Endothelial cell of umbilical vein (primary cell): ENCODE data around the gene KRT3. TPM values are rescaled to one million over a fixed set of nuclear protein-coding genes. Genes with fewer than 3 reads are reported as not detected.

ENCODE experiments used
- BruUV-seq: library from RNA; stranded (reverse); fragments of 400-500 nt; replicated peaks from 2 replicates; lab custom pipeline; 2021; lab: Mats Ljungman, UMichigan
- CTCF ChIA-PET: fragments of 300-600, 350-600 bp; sonication (Branson Sonifier 250); formaldehyde crosslinking; loops from one replicate; lab custom pipeline; 2021; ENCODE audit warnings: antibody characterized with exemption, inconsistent platforms; lab: Charles Lee
- POLR2A ChIA-PET: fragments of 300-600, 350-600 bp; sonication (Branson Sonifier 250); formaldehyde crosslinking; loops from one replicate; lab custom pipeline; 2021; ENCODE audit warnings: antibody characterized with exemption, inconsistent platforms; lab: Charles Lee
- DNase-seq: peaks from one replicate; pipeline ENCODE4 v3.0.0-alpha.2; 2011; ENCODE audit warnings: low read depth, low spot score
- FAIRE-seq: peaks from 2 replicates; lab custom pipeline; 2011; peaks lifted over from hg19 to GRCh38; lab: Jason Lieb, UNC
- H2AFZ ChIP-seq: 2 replicates; pipeline ENCODE4 v1.6.0; 2012; ENCODE audit warnings: low read depth, low read length, control low read depth, inconsistent platforms
- H3K27ac ChIP-seq: 2 replicates; pipeline ENCODE4 v1.5.1; 2011; ENCODE audit warnings: low read depth, mild to moderate bottlenecking, control low read depth, low read length, moderate library complexity; ENCODE audit not compliant: insufficient read depth
- H3K27me3 ChIP-seq, 2 experiments: 2 replicates each; pipeline versions ENCODE4 v1.6.0 to v1.6.1; 2011; ENCODE audit warnings: low read length in 2 of 2, mixed read lengths in 1 of 2; ENCODE audit not compliant: control insufficient read depth in 2 of 2, insufficient read depth in 2 of 2
- H3K36me3 ChIP-seq, 2 experiments: 2 replicates in 1 of 2; 3 replicates in 1 of 2; pipeline ENCODE4 v1.5.1; 2011; ENCODE audit warnings: low read length in 2 of 2, mild to moderate bottlenecking in 1 of 2, moderate library complexity in 1 of 2; ENCODE audit not compliant: control insufficient read depth in 2 of 2, insufficient read depth in 2 of 2; ENCODE audit errors: extremely low read depth in 1 of 2
- H3K4me1 ChIP-seq: 3 replicates; pipeline ENCODE4 v1.5.1; 2011; ENCODE audit warnings: mild to moderate bottlenecking, low read length; ENCODE audit not compliant: control insufficient read depth, insufficient read depth; ENCODE audit errors: extremely low read depth
- H3K4me2 ChIP-seq: 2 replicates; pipeline ENCODE4 v1.6.1; 2011; ENCODE audit warnings: low read length, control low read depth, mixed read lengths; ENCODE audit not compliant: insufficient read depth
- H3K4me3 ChIP-seq, 3 experiments: fragments of 200-600 bp in 1 of 3; sonication (generic), shearing (Covaris generic) in 1 of 3; replicated peaks in 1 of 3; 2 replicates each; pipeline ENCODE4 v1.5.1; 2011 to 2016; ENCODE audit warnings: control low read depth in 3 of 3, low read length in 3 of 3, mild to moderate bottlenecking in 2 of 3, inconsistent platforms in 1 of 3, low read depth in 1 of 3, moderate library complexity in 1 of 3; ENCODE audit not compliant: insufficient read depth in 1 of 3
- H3K79me2 ChIP-seq: 2 replicates; pipeline ENCODE4 v1.6.0; 2012; ENCODE audit warnings: low read length, inconsistent platforms; ENCODE audit not compliant: control insufficient read depth, insufficient read depth
- H3K9ac ChIP-seq: replicated peaks from 2 replicates; pipeline ENCODE3; 2011; ENCODE audit warnings: low read length, control low read depth; ENCODE audit not compliant: insufficient read depth; ENCODE audit errors: extremely low read depth
- H3K9me1 ChIP-seq: replicated peaks from 3 replicates; pipeline ENCODE4 v1.6.0; 2011; ENCODE audit warnings: mild to moderate bottlenecking, low read length; ENCODE audit not compliant: control insufficient read depth, insufficient read depth; ENCODE audit errors: extremely low read depth
- H3K9me3 ChIP-seq: replicated peaks from 2 replicates; pipeline ENCODE4 v1.5.1; 2012; ENCODE audit warnings: low read length, inconsistent platforms; ENCODE audit not compliant: control insufficient read depth, insufficient read depth
- H4K20me1 ChIP-seq: replicated peaks from 2 replicates; pipeline ENCODE3; 2011; ENCODE audit warnings: mild to moderate bottlenecking, low read length; ENCODE audit not compliant: control insufficient read depth, insufficient read depth; ENCODE audit errors: extremely low read depth
- EZH2 ChIP-seq: IDR thresholded peaks from 2 replicates; pipeline ENCODE4 v1.6.1; 2012; ENCODE audit warnings: borderline replicate concordance, low read depth, mild to moderate bottlenecking, moderate library complexity, low read length, inconsistent platforms; ENCODE audit not compliant: severe bottlenecking
- FOS ChIP-seq: IDR thresholded peaks from 2 replicates; pipeline ENCODE4 v1.6.1; 2011; ENCODE audit warnings: mild to moderate bottlenecking, low read length, moderate library complexity, borderline replicate concordance; ENCODE audit not compliant: insufficient read depth
- GATA2 ChIP-seq: IDR thresholded peaks from 2 replicates; pipeline ENCODE4 v1.7.0; 2011; ENCODE audit warnings: low read depth, mild to moderate bottlenecking, moderate library complexity, mixed read lengths, low read length; ENCODE audit not compliant: insufficient read length, insufficient read depth
- JUN ChIP-seq: IDR thresholded peaks from 2 replicates; pipeline ENCODE4 v1.6.1; 2011; ENCODE audit warnings: borderline replicate concordance, low read depth; ENCODE audit not compliant: insufficient read length, insufficient read depth
- MYC ChIP-seq: IDR thresholded peaks from one replicate; pipeline ENCODE4 v1.6.1; 2011; ENCODE audit warnings: mild to moderate bottlenecking, low read depth, low read length
- POLR2A ChIP-seq: IDR thresholded peaks from 2 replicates; pipeline ENCODE4 v1.6.1; 2012; ENCODE audit warnings: low read depth, mild to moderate bottlenecking, control low read depth, low read length
- POLR2AphosphoS5 ChIP-seq: IDR thresholded peaks from 2 replicates; pipeline ENCODE4 v1.6.1; 2012; ENCODE audit warnings: low read depth, mild to moderate bottlenecking, control low read depth, low read length, moderate library complexity; ENCODE audit not compliant: insufficient read depth
- dilution Hi-C: fragments of 300-500 bp; cut with MboI; formaldehyde crosslinking; loops from one replicate; pipeline ENCODE4 v1.15.0; 2019; ENCODE audit warnings: low sequenced_read_pairs; ENCODE audit not compliant: extremely low pct_ligation_motif_present
- intact Hi-C: fragments of 100-400 bp; cut with micrococcal nuclease; formaldehyde crosslinking; loops from one replicate; pipeline ENCODE4 v1.10.0; 2022
- polyA plus RNA-seq, 4 experiments: library from polyadenylated mRNA; depleted of rRNA in 3 of 4; stranded (reverse) in 3 of 4; unstranded in 1 of 4; fragments of >200 nt; gene quantifications; 2 replicates each; pipeline versions ENCODE4 v1.2.1 to v1.2.3, GENCODE V29; 2011 to 2012; ENCODE audit warnings: missing spikeins in 1 of 4
- total RNA-seq: library from RNA; stranded (reverse); gene quantifications from 2 replicates; pipeline ENCODE4 v1.2.3, GENCODE V29; 2021
- TF ChIP-seq, protein P1 (sequence below): IDR thresholded peaks from 2 replicates; pipeline ENCODE4 v1.6.1; 2011; ENCODE audit not compliant: insufficient read depth, insufficient read length
- TF ChIP-seq, protein P2 (sequence below), 2 donors: IDR thresholded peaks; 1 replicate in 1 of 2; 2 replicates in 1 of 2; pipeline ENCODE4 v1.5.1; 2011; ENCODE audit warnings: low read length in 2 of 2, mild to moderate bottlenecking in 2 of 2, moderate library complexity in 2 of 2, control low read depth in 1 of 2, inconsistent platforms in 1 of 2, low read depth in 1 of 2; ENCODE audit not compliant: insufficient read depth in 1 of 2; ENCODE audit errors: extremely low read depth in 1 of 2

The KRT3 gene
- total and polyA plus RNA-seq, 2 donors (not counting 3 experiments of a cell fraction or from before 2014, with no cell fraction given) = not detected

DNA sequence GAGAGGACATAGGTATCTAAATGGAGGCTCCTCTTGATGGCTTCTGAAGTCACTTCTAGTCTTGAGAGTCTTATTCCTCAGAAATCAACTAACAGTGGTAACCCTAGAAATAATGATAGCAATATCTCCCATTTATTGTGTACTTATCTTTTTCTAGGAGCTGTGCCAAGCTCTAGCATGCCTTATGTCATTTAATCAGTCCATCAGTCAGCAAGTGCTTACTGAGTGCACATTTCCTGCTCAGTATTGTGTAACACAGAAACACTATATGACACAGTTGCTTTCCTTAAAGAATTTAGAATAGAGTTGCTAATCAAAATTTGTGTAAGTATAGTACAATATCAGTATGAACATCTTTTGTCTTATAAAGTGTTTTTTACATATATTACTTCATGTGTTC lies 55.3 kb downstream of the KRT3 start:
- H3K27me3 ChIP-seq = no peaks in the 10 kb centered on the region
- DNase-seq = no peak
- H3K4me3 ChIP-seq = no peak overlapping the region
- dilution Hi-C loops = no loop called here
- H3K9ac ChIP-seq = no peak overlapping the region
- no peak overlapping the region for H3K27ac ChIP-seq
- H4K20me1 ChIP-seq = no peaks in the 10 kb centered on the region
- TF ChIP-seq MYC = no peak
- no peak for TF ChIP-seq GATA2
- no peak for TF ChIP-seq POLR2A
- no peak for TF ChIP-seq POLR2AphosphoS5
- no peak for TF ChIP-seq JUN
- TF ChIP-seq, protein P1, sequence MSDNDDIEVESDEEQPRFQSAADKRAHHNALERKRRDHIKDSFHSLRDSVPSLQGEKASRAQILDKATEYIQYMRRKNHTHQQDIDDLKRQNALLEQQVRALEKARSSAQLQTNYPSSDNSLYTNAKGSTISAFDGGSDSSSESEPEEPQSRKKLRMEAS = no peak
- no peak for TF ChIP-seq EZH2
- TF ChIP-seq, protein P2, sequence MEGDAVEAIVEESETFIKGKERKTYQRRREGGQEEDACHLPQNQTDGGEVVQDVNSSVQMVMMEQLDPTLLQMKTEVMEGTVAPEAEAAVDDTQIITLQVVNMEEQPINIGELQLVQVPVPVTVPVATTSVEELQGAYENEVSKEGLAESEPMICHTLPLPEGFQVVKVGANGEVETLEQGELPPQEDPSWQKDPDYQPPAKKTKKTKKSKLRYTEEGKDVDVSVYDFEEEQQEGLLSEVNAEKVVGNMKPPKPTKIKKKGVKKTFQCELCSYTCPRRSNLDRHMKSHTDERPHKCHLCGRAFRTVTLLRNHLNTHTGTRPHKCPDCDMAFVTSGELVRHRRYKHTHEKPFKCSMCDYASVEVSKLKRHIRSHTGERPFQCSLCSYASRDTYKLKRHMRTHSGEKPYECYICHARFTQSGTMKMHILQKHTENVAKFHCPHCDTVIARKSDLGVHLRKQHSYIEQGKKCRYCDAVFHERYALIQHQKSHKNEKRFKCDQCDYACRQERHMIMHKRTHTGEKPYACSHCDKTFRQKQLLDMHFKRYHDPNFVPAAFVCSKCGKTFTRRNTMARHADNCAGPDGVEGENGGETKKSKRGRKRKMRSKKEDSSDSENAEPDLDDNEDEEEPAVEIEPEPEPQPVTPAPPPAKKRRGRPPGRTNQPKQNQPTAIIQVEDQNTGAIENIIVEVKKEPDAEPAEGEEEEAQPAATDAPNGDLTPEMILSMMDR (IDR thresholded peaks at IDR 0.05; ENCODE audit: extremely low read depth in 1 of 2, insufficient read depth in 1 of 2, low read depth in 1 of 2, low read length in 2 of 2) = no peak
- no peak for TF ChIP-seq FOS
- H3K79me2 ChIP-seq = no peaks in the 10 kb centered on the region
- H2AFZ ChIP-seq = no peak overlapping the region
- no TSS peak for BruUV-seq
- FAIRE-seq = no peak
- no peak overlapping the region for H3K4me2 ChIP-seq
- H3K4me1 ChIP-seq = no peaks in the 10 kb centered on the region
- no peaks in the 10 kb centered on the region for H3K9me1 ChIP-seq
- no peaks in the 10 kb centered on the region for H3K36me3 ChIP-seq
- intact Hi-C loops = no loop called here
- H3K9me3 ChIP-seq = no peaks in the 10 kb centered on the region
- ChIA-PET CTCF (no interaction called here), POLR2A (no interaction called here)
